ENCODE measurements around the gene PAX6. TPM values are rescaled to one million over a fixed set of nuclear protein-coding genes. Genes with fewer than 3 reads are reported as not detected.

The PAX6 gene
- polyA plus RNA-seq, 1 of the 3 experiments (the other 2 are of a cell fraction), result not detected

- H4K20me1 ChIP-seq (ENCODE audit: insufficient read depth), result peaks cover 20% of the 10 kb centered on the region
- H3K27ac ChIP-seq (ENCODE audit: low read depth in 2 of 2, low read length in 1 of 2), result no peak overlapping the region
- peaks cover 98% of the 10 kb centered on the region for H3K27me3 ChIP-seq (ENCODE audit: insufficient read depth)
- no peaks in the 10 kb centered on the region for H3K9me3 ChIP-seq
- H3K4me3 ChIP-seq (ENCODE audit: low read depth in 2 of 2, low read length in 1 of 2), result peak overlapping the region in 1 of 2 experiments; percentile 41; a peak in 1 of 4 replicates
- no peaks in the 10 kb centered on the region for H3F3A ChIP-seq (replicated peaks; ENCODE audit: insufficient read depth)
- no peak for TF ChIP-seq EZH2phosphoT487 (IDR thresholded peaks at IDR 0.05; ENCODE audit: borderline replicate concordance, low read depth)
- TF ChIP-seq GATA2 (CRISPR knock-in tag; IDR thresholded peaks at IDR 0.05), result no peak
- no peak for TF ChIP-seq RXRA (IDR thresholded peaks at IDR 0.05; ENCODE audit: borderline replicate concordance, low read depth)
- TF ChIP-seq TEAD4 (IDR thresholded peaks at IDR 0.05; ENCODE audit: borderline replicate concordance, insufficient read depth), result no peak
- no peak for TF ChIP-seq RFX5 (IDR thresholded peaks at IDR 0.05; ENCODE audit: low read length)
- TF ChIP-seq, protein P1, sequence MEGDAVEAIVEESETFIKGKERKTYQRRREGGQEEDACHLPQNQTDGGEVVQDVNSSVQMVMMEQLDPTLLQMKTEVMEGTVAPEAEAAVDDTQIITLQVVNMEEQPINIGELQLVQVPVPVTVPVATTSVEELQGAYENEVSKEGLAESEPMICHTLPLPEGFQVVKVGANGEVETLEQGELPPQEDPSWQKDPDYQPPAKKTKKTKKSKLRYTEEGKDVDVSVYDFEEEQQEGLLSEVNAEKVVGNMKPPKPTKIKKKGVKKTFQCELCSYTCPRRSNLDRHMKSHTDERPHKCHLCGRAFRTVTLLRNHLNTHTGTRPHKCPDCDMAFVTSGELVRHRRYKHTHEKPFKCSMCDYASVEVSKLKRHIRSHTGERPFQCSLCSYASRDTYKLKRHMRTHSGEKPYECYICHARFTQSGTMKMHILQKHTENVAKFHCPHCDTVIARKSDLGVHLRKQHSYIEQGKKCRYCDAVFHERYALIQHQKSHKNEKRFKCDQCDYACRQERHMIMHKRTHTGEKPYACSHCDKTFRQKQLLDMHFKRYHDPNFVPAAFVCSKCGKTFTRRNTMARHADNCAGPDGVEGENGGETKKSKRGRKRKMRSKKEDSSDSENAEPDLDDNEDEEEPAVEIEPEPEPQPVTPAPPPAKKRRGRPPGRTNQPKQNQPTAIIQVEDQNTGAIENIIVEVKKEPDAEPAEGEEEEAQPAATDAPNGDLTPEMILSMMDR (IDR thresholded peaks at IDR 0.05), result no peak
- no peak for TF ChIP-seq YY1 (IDR thresholded peaks at IDR 0.05; ENCODE audit: low read depth)
- TF ChIP-seq JUND (IDR thresholded peaks at IDR 0.05), result no peak
- TF ChIP-seq, protein P2, sequence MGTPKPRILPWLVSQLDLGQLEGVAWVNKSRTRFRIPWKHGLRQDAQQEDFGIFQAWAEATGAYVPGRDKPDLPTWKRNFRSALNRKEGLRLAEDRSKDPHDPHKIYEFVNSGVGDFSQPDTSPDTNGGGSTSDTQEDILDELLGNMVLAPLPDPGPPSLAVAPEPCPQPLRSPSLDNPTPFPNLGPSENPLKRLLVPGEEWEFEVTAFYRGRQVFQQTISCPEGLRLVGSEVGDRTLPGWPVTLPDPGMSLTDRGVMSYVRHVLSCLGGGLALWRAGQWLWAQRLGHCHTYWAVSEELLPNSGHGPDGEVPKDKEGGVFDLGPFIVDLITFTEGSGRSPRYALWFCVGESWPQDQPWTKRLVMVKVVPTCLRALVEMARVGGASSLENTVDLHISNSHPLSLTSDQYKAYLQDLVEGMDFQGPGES (IDR thresholded peaks at IDR 0.05; ENCODE audit: low read depth, low read length), result no peak
- TF ChIP-seq EP300 (IDR thresholded peaks at IDR 0.05; ENCODE audit: borderline replicate concordance in 1 of 2, low read depth in 1 of 2, low read length in 1 of 2), result no peak
- TF ChIP-seq, protein P3, sequence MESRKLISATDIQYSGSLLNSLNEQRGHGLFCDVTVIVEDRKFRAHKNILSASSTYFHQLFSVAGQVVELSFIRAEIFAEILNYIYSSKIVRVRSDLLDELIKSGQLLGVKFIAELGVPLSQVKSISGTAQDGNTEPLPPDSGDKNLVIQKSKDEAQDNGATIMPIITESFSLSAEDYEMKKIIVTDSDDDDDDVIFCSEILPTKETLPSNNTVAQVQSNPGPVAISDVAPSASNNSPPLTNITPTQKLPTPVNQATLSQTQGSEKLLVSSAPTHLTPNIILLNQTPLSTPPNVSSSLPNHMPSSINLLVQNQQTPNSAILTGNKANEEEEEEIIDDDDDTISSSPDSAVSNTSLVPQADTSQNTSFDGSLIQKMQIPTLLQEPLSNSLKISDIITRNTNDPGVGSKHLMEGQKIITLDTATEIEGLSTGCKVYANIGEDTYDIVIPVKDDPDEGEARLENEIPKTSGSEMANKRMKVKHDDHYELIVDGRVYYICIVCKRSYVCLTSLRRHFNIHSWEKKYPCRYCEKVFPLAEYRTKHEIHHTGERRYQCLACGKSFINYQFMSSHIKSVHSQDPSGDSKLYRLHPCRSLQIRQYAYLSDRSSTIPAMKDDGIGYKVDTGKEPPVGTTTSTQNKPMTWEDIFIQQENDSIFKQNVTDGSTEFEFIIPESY (IDR thresholded peaks at IDR 0.05; ENCODE audit: borderline replicate concordance, low read depth), result no peak
- WGBS (ENCODE audit: low lambda C conversion rate), result 16% methylated on average over 36 of the region's 57 CpGs
- H3K9me2 ChIP-seq, result no peaks in the 10 kb centered on the region
- peak; percentile 41 for DNase-seq
- peak overlapping the region; percentile 30; the same call in 1 of the 2 replicates for H3K4me2 ChIP-seq
- no peaks in the 10 kb centered on the region for H3K36me3 ChIP-seq (replicated peaks in 1 of 2; ENCODE audit: control insufficient read depth in 1 of 2, insufficient read depth in 2 of 2, low read length in 1 of 2)
- ChIA-PET CTCF (interaction anchor here (1.2 to 1.8 kb wide), 2 partner anchors 18 to 29 kb away, joined by 3 to 4 read pairs; no protein-coding TSS in a partner anchor), POLR2A (no interaction called here)
- no peak overlapping the region for H3K9ac ChIP-seq
- no peaks in the 10 kb centered on the region for H3K79me2 ChIP-seq (ENCODE audit: insufficient read depth)
- peaks cover 6 to 30% of the 10 kb centered on the region in 2 experiments; a peak in 2 of 4 replicates for H3K4me1 ChIP-seq (ENCODE audit: control insufficient read depth in 1 of 2, insufficient read depth in 2 of 2, low read depth in 1 of 2, low read length in 1 of 2)
- no peak overlapping the region for H2AFZ ChIP-seq (ENCODE audit: low read depth)
These were observed 4.8 kb upstream of the PAX6 start for GRCh38 chr11:31815711-31816467.
